GM23248 (cell line): ENCODE data around the gene PSMC2.

Experiments
- EZH2 ChIP-seq: fragments of 200-600 bp; sonication (generic); IDR thresholded peaks from 2 replicates; pipeline ENCODE4 v1.6.1; 2018; ENCODE audit warnings: antibody characterized with exemption, mild to moderate bottlenecking; ENCODE audit not compliant: insufficient read depth, poor library complexity, severe bottlenecking
- EZH2phosphoT487 ChIP-seq: fragments of 200-600 bp; sonication (generic); IDR thresholded peaks from 2 replicates; pipeline ENCODE4 v1.6.1; 2018; ENCODE audit warnings: antibody characterized with exemption, moderate library complexity, mild to moderate bottlenecking, low read depth; ENCODE audit not compliant: insufficient read depth

GRCh38 chr7:103314852-103315251 lies 32.6 kb upstream of the PSMC2 start:
- TF ChIP-seq EZH2 (no peak), EZH2phosphoT487 (no peak)
